Stimulated activated CD8-positive, alpha-beta memory T cell treated with anti-CD3 and anti-CD28 coated beads, Interleukin-15, amount 100 ng/mL, for 1 hour (primary cell): Measurements from ENCODE around the gene WDR54.
"Not testable (repeated sequence)": the region's sequence is repeated elsewhere in the genome, so short reads cannot be mapped to it uniquely, and the experiment has no call there.

Experiments
- DNase-seq: peaks from one replicate; pipeline ENCODE4 v3.0.0-alpha.2; 2020; ENCODE audit warnings: low read depth

The WDR54 gene

GRCh38 chr2:74429487-74430451, 8.2 kb downstream of the WDR54 start:
- DNase-seq = no peak

- DNase-seq = no peak
Observed at GRCh38 chr2:74430502-74430901, 9.0 kb downstream of the WDR54 start.

- DNase-seq = no peak
Observed at GRCh38 chr2:74436111-74436805, 14.7 kb downstream of the WDR54 start.

GRCh38 chr2:74436848-74437695, 15.5 kb downstream of the WDR54 start:
- DNase-seq = no peak

- no peak for DNase-seq
Observed at GRCh38 chr2:74438248-74438647, 16.7 kb downstream of the WDR54 start.

GRCh38 chr2:74439373-74439772, 17.8 kb downstream of the WDR54 start:
- DNase-seq = no peak

- DNase-seq = no peak
Observed at GRCh38 chr2:74439803-74440377, 18.4 kb downstream of the WDR54 start.

- DNase-seq = no peak
Observed at GRCh38 chr2:74440378-74441169, 19.0 kb downstream of the WDR54 start.

- no peak for DNase-seq
Observed at GRCh38 chr2:74441170-74441689, 19.7 kb downstream of the WDR54 start.

- DNase-seq = no peak
Observed at GRCh38 chr2:74441690-74442482, 20.4 kb downstream of the WDR54 start, which contains the start of gene RTKN. RTKN (minus strand) TSS chr2:74441937; CDS start chr2:74441816, 121 bp downstream.

GRCh38 chr2:74442483-74443297, 21.2 kb downstream of the WDR54 start:
- not testable (repeated sequence) for DNase-seq

- no peak for DNase-seq
Observed at GRCh38 chr2:74444498-74445318, 23.2 kb downstream of the WDR54 start.

- no peak for DNase-seq
Observed at GRCh38 chr2:74447230-74447999, 25.9 kb downstream of the WDR54 start.

- no peak for DNase-seq
Observed at GRCh38 chr2:74448771-74449170, 27.2 kb downstream of the WDR54 start.

GRCh38 chr2:74450570-74451190, 29.1 kb downstream of the WDR54 start:
- DNase-seq = no peak

GRCh38 chr2:74454654-74455511, 33.4 kb downstream of the WDR54 start, which contains the start of gene INO80B:
INO80B (plus strand) TSS chr2:74455087; CDS start chr2:74455117, 30 bp downstream.
- peak; percentile 97 for DNase-seq
